Fibroblast of skin of right quadriceps (primary cell): ENCODE results near the gene ZNF157.

ENCODE experiments used
- DNase-seq: peaks from one replicate; pipeline ENCODE4 v3.0.0-alpha.2; 2013

ZNF157 gene

GRCh38 chrX:47447607-47448006 is 77.2 kb downstream of the ZNF157 start:
- DNase-seq: no peak

GRCh38 chrX:47448165-47448806 is 77.9 kb downstream of the ZNF157 start:
- DNase-seq: no peak

- DNase-seq: no peak
These were observed 81.7 kb downstream of the ZNF157 start for GRCh38 chrX:47452112-47452511.

GRCh38 chrX:47456080-47456479 is 85.7 kb downstream of the ZNF157 start:
- no peak for DNase-seq

DNA sequence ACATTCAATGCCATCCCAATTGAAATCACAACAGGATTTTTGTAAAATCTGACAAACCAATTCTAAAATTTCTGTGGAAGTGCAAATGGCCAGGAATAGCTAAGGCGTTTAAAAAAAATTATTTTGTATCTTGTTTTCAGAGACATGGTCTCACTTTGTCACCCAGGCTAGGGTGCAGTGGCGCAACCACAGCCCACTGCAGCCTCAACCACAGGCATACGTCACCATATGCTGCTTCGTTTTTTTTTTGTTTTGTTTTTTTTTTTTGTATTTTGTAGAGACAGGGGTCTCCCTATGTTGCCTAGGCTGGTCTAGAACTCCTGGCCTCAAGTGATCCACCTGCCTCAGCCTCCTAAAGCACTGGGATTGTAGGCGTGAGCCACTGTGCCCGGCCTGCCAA is 88.2 kb downstream of the ZNF157 start:
- DNase-seq: no peak

GRCh38 chrX:47460561-47460960 is 90.2 kb downstream of the ZNF157 start:
- no peak for DNase-seq
